ENCODE measurements around the gene NME7. TPM values are rescaled to one million over a fixed set of nuclear protein-coding genes. Genes with fewer than 3 reads are reported as not detected.
A peak's percentile ranks its signal among the peaks of the same experiment; 100 is the strongest.
"Not testable (repeated sequence)": the region's sequence is repeated elsewhere in the genome, so short reads cannot be mapped to it uniquely, and the experiment has no call there.

The NME7 gene, protein sequence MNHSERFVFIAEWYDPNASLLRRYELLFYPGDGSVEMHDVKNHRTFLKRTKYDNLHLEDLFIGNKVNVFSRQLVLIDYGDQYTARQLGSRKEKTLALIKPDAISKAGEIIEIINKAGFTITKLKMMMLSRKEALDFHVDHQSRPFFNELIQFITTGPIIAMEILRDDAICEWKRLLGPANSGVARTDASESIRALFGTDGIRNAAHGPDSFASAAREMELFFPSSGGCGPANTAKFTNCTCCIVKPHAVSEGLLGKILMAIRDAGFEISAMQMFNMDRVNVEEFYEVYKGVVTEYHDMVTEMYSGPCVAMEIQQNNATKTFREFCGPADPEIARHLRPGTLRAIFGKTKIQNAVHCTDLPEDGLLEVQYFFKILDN
- 1 to 10 TPM; 3.7 to 8.4 (median 5.5) TPM for total RNA-seq

DNA sequence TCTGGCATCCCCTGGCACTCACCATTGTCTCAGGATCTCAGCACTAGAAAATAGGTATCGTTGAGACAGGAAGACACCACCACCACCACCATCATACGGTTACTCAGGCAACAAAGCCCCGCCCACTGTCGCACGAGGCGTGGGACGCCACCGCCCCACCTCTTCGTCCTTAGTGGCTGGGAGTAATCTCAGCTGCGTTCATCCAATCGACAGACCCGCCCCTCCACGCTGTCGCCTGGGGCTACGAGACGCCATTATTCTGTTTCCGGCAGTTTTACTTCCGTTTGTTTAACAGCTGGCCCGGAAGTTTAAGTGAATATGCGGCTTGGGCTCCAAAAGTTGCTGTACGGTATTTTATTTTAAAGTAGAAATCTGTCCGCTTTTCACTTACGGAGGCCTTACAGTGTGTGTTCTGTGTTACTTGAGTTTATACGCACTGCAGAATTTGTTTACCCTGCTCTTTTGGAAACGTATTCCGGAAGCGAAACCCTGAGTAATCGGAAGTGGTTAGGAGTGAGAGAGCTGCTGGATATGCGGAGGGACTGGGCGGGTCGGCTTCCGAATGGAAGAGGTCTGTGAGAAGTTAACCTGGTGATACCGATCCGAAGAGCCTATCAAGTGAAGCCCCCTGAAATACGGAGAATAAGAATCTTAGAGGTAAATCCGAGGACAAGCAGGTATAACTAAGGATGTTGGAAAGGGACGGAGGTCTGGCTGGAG, at the start of gene NME7, which contains the start of gene BLZF1:
NME7 (minus strand) TSS at position 112 of the 720 bp plus-strand sequence; CDS start at position 25, 87 bp downstream.
BLZF1 (plus strand) TSS at position 510 of the 720 bp plus-strand sequence. CDS start 1,328 bp downstream, outside the sequence.
- intact Hi-C loops (cut with DNase I; ENCODE audit: low total_unique reads): loop anchor here (1.0 to 5.0 kb wide), 5 partner anchors 117 to 761 kb away; partner anchors contain the start of genes ATP1B1, METTL18 and SLC19A2
- Histone ChIP-seq H3K27me3 (no peaks in the 10 kb centered on the region), H3K9me3 (no peaks in the 10 kb centered on the region), H3K4me1 (peaks cover 15 to 18% of the 10 kb centered on the region in 2 donors), H3K4me3 (peak within 1 kb of the TSS; percentile 66 to 90 (median 74)), H3K36me3 (peaks cover 0 to 31% of the 10 kb centered on the region in 2 donors), H3K27ac (peak within 1 kb of the TSS; percentile 80 to 89 (median 86))
- no peak for TF ChIP-seq CTCF (IDR thresholded peaks at IDR 0.05 in 4 of 5, conservative IDR thresholded peaks at IDR 0.05 in 1 of 5)
- peak; percentile 43 for TF ChIP-seq POLR2A (IDR thresholded peaks at IDR 0.05)
- in situ Hi-C loops (cut with MboI; ENCODE audit: low sequenced_read_pairs in 4 of 4): loop anchor here in 3 of 4 donors (5.0 to 10.0 kb wide), 3 partner anchors 117 to 177 kb away; partner anchors contain the start of gene SLC19A2 (in 1 of the 3)
- ATAC-seq: peak; percentile 99
- DNase-seq: peak; percentile 93 to 94

DNA sequence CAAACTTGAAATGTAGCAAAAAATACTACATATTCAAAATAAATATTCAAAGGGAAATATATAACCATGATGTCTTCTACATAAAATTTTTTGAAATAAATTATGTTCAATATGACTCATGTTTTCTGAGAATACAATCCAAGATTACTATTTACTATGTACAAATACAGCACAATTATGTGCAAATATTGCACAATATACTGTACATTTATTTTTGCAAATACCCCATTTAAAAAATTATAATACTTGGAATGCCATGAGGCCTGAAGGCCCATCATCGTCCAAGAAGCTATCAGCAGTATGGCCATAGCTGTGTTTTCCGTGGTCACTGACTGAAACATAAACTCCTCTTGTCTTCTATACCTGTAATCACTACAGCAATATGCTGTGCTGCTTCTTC, 47.4 kb upstream of the NME7 start:
- intact Hi-C loops (cut with DNase I; ENCODE audit: low total_unique reads) (no loop called here), in situ Hi-C loops (cut with MboI; ENCODE audit: low sequenced_read_pairs in 4 of 4) (no loop called here)
- no peaks in the 10 kb centered on the region for H3K36me3 ChIP-seq
- H3K9me3 ChIP-seq: no peaks in the 10 kb centered on the region
- DNase-seq: no peak
- H3K4me3 ChIP-seq: no peak overlapping the region
- no peak for ATAC-seq
- TF ChIP-seq POLR2A (IDR thresholded peaks at IDR 0.05) (no peak), CTCF (IDR thresholded peaks at IDR 0.05 in 4 of 5, conservative IDR thresholded peaks at IDR 0.05 in 1 of 5) (no peak)
- H3K27ac ChIP-seq: no peak overlapping the region
- no peaks in the 10 kb centered on the region for H3K27me3 ChIP-seq
- H3K4me1 ChIP-seq: no peaks in the 10 kb centered on the region

- H3K27me3 ChIP-seq; in situ Hi-C loops (cut with MboI; ENCODE audit: low sequenced_read_pairs in 4 of 4); H3K27ac ChIP-seq; intact Hi-C loops (cut with DNase I; ENCODE audit: low total_unique reads); H3K4me1 ChIP-seq; ATAC-seq; DNase-seq; H3K4me3 ChIP-seq; H3K9me3 ChIP-seq; H3K36me3 ChIP-seq: not testable (repeated sequence)
These were observed 40.7 kb upstream of the NME7 start for GRCh38 chr1:169408340-169408739.

GRCh38 chr1:169402578-169402977, 35.0 kb upstream of the NME7 start:
- H3K27ac ChIP-seq: not testable (repeated sequence)

GRCh38 chr1:169395955-169396354, 28.4 kb upstream of the NME7 start:
- no peak for TF ChIP-seq POLR2A (IDR thresholded peaks at IDR 0.05)
- TF ChIP-seq CTCF (IDR thresholded peaks at IDR 0.05 in 4 of 5, conservative IDR thresholded peaks at IDR 0.05 in 1 of 5): no peak
- ATAC-seq (no peak), DNase-seq (no peak)
- peaks cover 0 to 24% of the 10 kb centered on the region in 2 donors for H3K36me3 ChIP-seq
- H3K27ac ChIP-seq: no peak overlapping the region
- H3K4me1 ChIP-seq: no peaks in the 10 kb centered on the region
- H3K9me3 ChIP-seq: no peaks in the 10 kb centered on the region
- in situ Hi-C loops (cut with MboI; ENCODE audit: low sequenced_read_pairs in 4 of 4): loop anchor here in 1 of 4 donors (25.0 kb wide), 1 partner anchor 141 kb away; no protein-coding TSS in a partner anchor
- intact Hi-C loops (cut with DNase I; ENCODE audit: low total_unique reads): no loop called here
- no peak overlapping the region for H3K4me3 ChIP-seq
- H3K27me3 ChIP-seq: no peaks in the 10 kb centered on the region

More at GRCh38 chr1:169402578-169402977, 35.0 kb upstream of the NME7 start:
- ATAC-seq; DNase-seq; H3K36me3 ChIP-seq; H3K9me3 ChIP-seq; intact Hi-C loops (cut with DNase I; ENCODE audit: low total_unique reads); H3K4me3 ChIP-seq; H3K27me3 ChIP-seq; in situ Hi-C loops (cut with MboI; ENCODE audit: low sequenced_read_pairs in 4 of 4); H3K4me1 ChIP-seq: not testable (repeated sequence)

All from gastrocnemius medialis (tissue), 4 donors.